AG09309 (cell line): ENCODE measurements around the gene DCHS2.

Experiments
- DNase-seq: peaks from one replicate; pipeline ENCODE4 v3.0.0-alpha.2; 2010; ENCODE audit warnings: low read depth
- H3K4me3 ChIP-seq: 2 replicates; pipeline ENCODE4 v1.5.1; 2011; ENCODE audit warnings: mild to moderate bottlenecking, low read depth, low read length, moderate library complexity; ENCODE audit not compliant: control insufficient read depth
- CTCF ChIP-seq: IDR thresholded peaks from 2 replicates; pipeline ENCODE4 v1.5.1; 2011; ENCODE audit warnings: mild to moderate bottlenecking, low read depth, low read length, inconsistent platforms; ENCODE audit not compliant: insufficient read depth, control insufficient read depth; ENCODE audit errors: missing control alignments

DCHS2 gene

DNA sequence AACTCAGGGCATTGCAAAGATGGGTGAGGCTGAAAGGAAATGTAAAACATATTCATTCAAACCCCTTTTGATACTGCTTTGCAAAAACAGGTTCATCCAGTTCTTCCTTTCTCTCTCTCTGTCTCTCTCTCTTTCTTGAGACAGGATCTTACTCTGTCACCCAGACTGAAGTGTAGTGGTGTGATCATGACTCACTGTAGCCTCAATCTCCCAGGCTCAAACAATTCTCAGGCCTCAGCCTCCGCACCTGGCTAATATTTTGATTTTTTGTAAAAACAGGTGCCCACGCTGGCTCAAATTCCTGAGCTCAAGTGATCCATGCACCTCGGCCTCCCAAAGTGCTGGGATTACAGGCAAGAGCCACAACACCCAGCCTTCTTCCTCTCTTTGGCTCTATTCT is 15.6 kb upstream of the DCHS2 start:
- no peak for DNase-seq
- H3K4me3 ChIP-seq, result no peak overlapping the region
- TF ChIP-seq CTCF, result no peak

GRCh38 chr4:154506253-154506652 is 14.7 kb upstream of the DCHS2 start:
- peak; percentile 5 for DNase-seq
- peak; percentile 47 for TF ChIP-seq CTCF
- no peak overlapping the region for H3K4me3 ChIP-seq

GRCh38 chr4:154503598-154503997 is 12.0 kb upstream of the DCHS2 start:
- no peak overlapping the region for H3K4me3 ChIP-seq
- peak; percentile 1 for DNase-seq
- peak; percentile 51 for TF ChIP-seq CTCF

DNA sequence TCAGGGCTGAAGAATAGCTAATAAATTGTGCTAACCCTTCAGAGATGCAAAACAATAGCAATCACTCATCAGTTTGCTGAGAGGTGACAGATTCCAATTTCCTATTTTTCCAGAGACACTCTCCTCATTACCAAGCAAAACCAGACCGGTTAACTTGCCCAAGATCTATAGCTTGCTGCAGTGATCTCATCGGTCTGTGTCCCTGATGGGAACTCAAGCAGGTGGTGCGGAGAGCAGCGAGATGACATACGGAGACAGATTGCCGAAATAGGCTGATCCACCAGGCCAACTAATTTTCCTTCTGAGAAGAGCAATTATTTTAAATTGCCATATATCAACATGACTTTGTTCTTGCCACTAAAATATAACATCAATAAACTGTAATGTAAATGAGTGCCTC is 10.5 kb upstream of the DCHS2 start:
- no peak overlapping the region for H3K4me3 ChIP-seq
- no peak for TF ChIP-seq CTCF
- DNase-seq, result no peak

DNA sequence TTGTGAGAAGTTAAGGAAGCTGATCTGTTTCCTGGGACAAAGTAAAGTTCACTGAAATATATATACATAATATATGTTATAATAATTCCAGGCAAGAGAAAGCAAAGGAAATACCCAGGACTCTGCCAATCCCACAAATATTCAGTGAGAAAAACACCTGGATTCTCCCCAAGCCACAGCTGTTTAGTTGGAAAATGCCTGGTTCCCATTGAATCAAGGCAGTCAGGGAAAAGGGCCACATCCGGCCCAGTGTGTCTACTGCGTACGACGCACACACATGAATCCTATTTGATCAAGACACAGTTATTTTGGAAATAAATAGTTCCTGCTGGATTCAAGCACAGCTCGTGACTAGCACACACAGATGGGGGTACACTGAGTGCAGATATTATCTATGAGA is 6.3 kb upstream of the DCHS2 start:
- no peak for TF ChIP-seq CTCF
- no peak for DNase-seq
- H3K4me3 ChIP-seq, result no peak overlapping the region

- H3K4me3 ChIP-seq, result no peak overlapping the region
- no peak for DNase-seq
- no peak for TF ChIP-seq CTCF
These were observed 4.3 kb upstream of the DCHS2 start for GRCh38 chr4:154495867-154496266.

DNA sequence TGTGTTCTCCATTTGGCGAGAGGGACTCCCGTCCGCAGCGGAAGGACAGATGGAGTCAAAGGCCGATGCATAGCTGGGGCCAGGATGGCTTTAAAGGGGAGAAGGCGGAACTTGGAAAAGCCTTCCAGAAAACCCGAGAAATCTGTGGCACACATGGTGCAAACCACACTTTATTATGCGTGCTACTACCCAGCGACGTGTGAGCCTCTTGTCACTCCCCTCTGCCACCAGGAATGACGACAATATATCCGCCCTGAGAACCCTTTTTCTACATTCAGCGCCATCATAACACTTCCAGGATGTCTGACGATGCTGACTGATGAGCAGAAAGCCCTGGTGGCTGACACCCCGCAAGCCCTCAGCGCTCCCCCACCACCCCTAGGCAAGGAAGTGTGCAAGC is 689 bp upstream of the DCHS2 start:
- no peak overlapping the region for H3K4me3 ChIP-seq
- DNase-seq, result no peak
- no peak for TF ChIP-seq CTCF
